Activated CD8-positive, alpha-beta T cell treated with anti-CD3 and anti-CD28 coated beads for 36 hours (primary cell): ENCODE data around the gene INTS11. TPM values are rescaled to one million over a fixed set of nuclear protein-coding genes. Genes with fewer than 3 reads are reported as not detected.

ENCODE experiments used
- ATAC-seq: fragments of 200-7000 bp; cut with Tn5 transposase; one replicate; pipeline ENCODE4 v1.10.0; 2021; ENCODE audit warnings: mild to moderate bottlenecking, moderate library complexity
- CTCF ChIA-PET: fragments of 350-600 bp; sonication (Branson Sonifier 250); formaldehyde crosslinking; loops from one replicate; lab custom pipeline; 2021; ENCODE audit warnings: antibody characterized with exemption; lab: Charles Lee
- POLR2A ChIA-PET: fragments of 350-600 bp; sonication (Branson Sonifier 250); formaldehyde crosslinking; loops from one replicate; lab custom pipeline; 2021; ENCODE audit warnings: antibody characterized with exemption; lab: Charles Lee
- DNase-seq: peaks from one replicate; pipeline ENCODE4 v3.0.0-alpha.2; 2020
- H3K27ac Mint-ChIP-seq: one replicate; pipeline ENCODE4 v1.8.0; 2021; ENCODE audit warnings: mild to moderate bottlenecking, mixed read lengths
- H3K27me3 Mint-ChIP-seq: one replicate; pipeline ENCODE4 v1.8.0; 2021; ENCODE audit warnings: mixed read lengths
- H3K36me3 Mint-ChIP-seq: one replicate; pipeline ENCODE4 v1.8.0; 2021; ENCODE audit warnings: low read depth, mixed read lengths
- H3K4me1 Mint-ChIP-seq: one replicate; pipeline ENCODE4 v1.8.0; 2021; ENCODE audit warnings: low read depth, mixed read lengths
- H3K4me3 Mint-ChIP-seq: one replicate; pipeline ENCODE4 v1.8.0; 2021; ENCODE audit warnings: mild to moderate bottlenecking, moderate library complexity, mixed read lengths
- H3K9me3 Mint-ChIP-seq: one replicate; pipeline ENCODE4 v1.8.0; 2021; ENCODE audit warnings: mixed read lengths
- intact Hi-C: fragments of 100-400 bp; cut with micrococcal nuclease; formaldehyde crosslinking; loops from one replicate; pipeline ENCODE4 v1.10.0; 2022
- total RNA-seq, 2 experiments: library from RNA; stranded (reverse); gene quantifications; one replicate each; pipeline ENCODE4 v1.2.3, GENCODE V29; 2021
- TF ChIP-seq, protein P1 (sequence below): fragments of 200-600 bp; IDR thresholded peaks from one replicate; pipeline ENCODE4 v1.8.0; 2022; ENCODE audit warnings: antibody characterized with exemption, mild to moderate bottlenecking

Gene INTS11
- total RNA-seq, 2 experiments from 2014 or later: 110 to 122 TPM

DNA sequence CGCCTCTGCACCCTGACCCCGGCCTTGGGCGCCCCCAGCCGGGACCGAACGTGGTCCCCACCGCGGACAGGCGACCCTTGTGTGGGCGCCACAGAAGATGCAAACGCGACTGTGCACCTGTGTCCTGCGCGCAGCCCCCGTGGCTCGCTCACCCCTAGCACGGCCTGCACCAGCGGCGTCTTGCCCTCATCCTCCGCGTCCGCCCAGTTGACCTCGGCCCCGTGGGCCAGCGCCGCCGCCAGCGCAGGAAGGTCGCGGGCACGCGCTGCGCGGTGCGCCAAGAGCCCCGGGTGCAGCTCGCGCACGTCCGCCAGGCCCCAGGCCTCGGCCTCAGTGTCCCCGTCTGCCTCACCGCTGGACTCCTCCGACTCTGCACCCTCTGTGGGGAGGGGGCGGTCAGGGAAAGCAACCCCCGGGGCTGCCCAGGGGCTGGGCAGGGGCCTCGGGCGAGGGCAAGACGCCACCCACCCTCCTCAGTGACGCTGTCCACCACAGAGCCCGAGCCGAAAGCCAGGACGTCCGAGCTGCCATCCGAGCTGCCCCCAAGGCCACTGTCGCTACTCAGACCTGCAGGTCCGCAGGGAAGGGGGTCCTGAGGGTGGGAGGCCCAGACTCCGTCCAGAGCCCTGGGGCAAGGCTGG is 30.1 kb downstream of the INTS11 start:
- no peaks in the 10 kb centered on the region for H3K9me3 Mint-ChIP-seq
- TF ChIP-seq, protein P1, sequence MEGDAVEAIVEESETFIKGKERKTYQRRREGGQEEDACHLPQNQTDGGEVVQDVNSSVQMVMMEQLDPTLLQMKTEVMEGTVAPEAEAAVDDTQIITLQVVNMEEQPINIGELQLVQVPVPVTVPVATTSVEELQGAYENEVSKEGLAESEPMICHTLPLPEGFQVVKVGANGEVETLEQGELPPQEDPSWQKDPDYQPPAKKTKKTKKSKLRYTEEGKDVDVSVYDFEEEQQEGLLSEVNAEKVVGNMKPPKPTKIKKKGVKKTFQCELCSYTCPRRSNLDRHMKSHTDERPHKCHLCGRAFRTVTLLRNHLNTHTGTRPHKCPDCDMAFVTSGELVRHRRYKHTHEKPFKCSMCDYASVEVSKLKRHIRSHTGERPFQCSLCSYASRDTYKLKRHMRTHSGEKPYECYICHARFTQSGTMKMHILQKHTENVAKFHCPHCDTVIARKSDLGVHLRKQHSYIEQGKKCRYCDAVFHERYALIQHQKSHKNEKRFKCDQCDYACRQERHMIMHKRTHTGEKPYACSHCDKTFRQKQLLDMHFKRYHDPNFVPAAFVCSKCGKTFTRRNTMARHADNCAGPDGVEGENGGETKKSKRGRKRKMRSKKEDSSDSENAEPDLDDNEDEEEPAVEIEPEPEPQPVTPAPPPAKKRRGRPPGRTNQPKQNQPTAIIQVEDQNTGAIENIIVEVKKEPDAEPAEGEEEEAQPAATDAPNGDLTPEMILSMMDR: no peak
- H3K36me3 Mint-ChIP-seq: no peaks in the 10 kb centered on the region
- H3K27me3 Mint-ChIP-seq: no peaks in the 10 kb centered on the region
- POLR2A ChIA-PET: interaction anchor here (0.8 kb wide), 1 partner anchor 20 kb away, joined by 3 read pairs; no protein-coding TSS in a partner anchor
- CTCF ChIA-PET: interaction anchor here (1.1 kb wide), 1 partner anchor 10 kb away, joined by 3 read pairs; no protein-coding TSS in a partner anchor
- no peak for DNase-seq
- intact Hi-C loops: no loop called here
- H3K4me3 Mint-ChIP-seq: no peak overlapping the region
- peaks cover 2% of the 10 kb centered on the region for H3K4me1 Mint-ChIP-seq
- no peak overlapping the region for H3K27ac Mint-ChIP-seq
- no peak for ATAC-seq

- TF ChIP-seq, protein P1: no peak
- no peaks in the 10 kb centered on the region for H3K27me3 Mint-ChIP-seq
- no peak for DNase-seq
- ChIA-PET CTCF (no interaction called here), POLR2A (no interaction called here)
- H3K36me3 Mint-ChIP-seq: no peaks in the 10 kb centered on the region
- no peak overlapping the region for H3K4me3 Mint-ChIP-seq
- intact Hi-C loops: no loop called here
- ATAC-seq: no peak
- no peak overlapping the region for H3K27ac Mint-ChIP-seq
- no peaks in the 10 kb centered on the region for H3K9me3 Mint-ChIP-seq
- H3K4me1 Mint-ChIP-seq: peaks cover 2% of the 10 kb centered on the region
These were observed 30.9 kb downstream of the INTS11 start for GRCh38 chr1:1293263-1294249.

DNA sequence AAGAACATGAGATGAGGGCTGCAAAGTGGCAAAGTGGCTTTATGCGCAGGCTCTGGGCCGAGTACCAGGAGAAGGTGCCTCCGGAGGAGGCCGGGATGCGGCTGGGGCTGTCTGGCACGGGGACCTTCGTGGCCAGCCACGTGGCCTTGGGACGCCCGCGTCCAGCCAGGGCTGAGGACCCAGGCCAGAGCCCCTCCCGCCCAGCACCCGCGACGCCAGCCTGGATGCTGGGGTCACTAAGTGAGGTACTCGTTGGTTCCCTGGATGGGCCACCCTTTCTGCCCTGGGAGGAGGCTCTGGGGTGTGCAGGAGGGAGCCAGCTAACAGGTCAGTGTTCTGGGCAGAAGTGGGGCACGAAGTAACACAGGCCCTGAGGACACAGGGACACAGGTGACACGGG is 31.6 kb downstream of the INTS11 start:
- DNase-seq: no peak
- ChIA-PET POLR2A (interaction anchor here (1.2 kb wide), 1 partner anchor 19 kb away, joined by 3 read pairs; the partner anchor contains the start of gene UBE2J2), CTCF (interaction anchor here (1.4 to 3.2 kb wide), 4 partner anchors 12 to 261 kb away, joined by 5 to 37 read pairs (median 20); no protein-coding TSS in a partner anchor)
- intact Hi-C loops: no loop called here
- Mint-ChIP-seq H3K36me3 (no peaks in the 10 kb centered on the region), H3K27ac (no peak overlapping the region), H3K4me3 (no peak overlapping the region), H3K9me3 (no peaks in the 10 kb centered on the region), H3K27me3 (no peaks in the 10 kb centered on the region), H3K4me1 (peaks cover 2% of the 10 kb centered on the region)
- ATAC-seq: no peak
- TF ChIP-seq, protein P1: no peak

DNA sequence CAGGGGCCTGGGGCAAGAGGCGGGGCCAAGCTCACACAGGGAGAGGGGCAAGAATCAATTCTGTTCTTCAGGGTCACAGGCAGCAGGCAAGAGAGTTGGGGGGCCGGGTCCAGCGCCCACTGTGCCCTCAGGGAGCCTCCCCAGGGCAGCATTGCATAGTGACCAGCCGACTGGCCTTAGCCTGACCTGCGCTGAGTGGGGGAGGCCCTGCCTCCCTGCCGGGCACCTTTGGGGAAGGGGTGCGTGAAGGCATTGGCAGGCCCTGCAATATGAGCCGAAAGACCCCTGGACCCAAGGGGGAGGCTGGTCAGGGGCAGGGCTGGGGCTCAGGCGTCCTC is 32.0 kb downstream of the INTS11 start:
- TF ChIP-seq, protein P1: no peak
- H3K36me3 Mint-ChIP-seq: no peaks in the 10 kb centered on the region
- H3K27ac Mint-ChIP-seq: no peak overlapping the region
- H3K9me3 Mint-ChIP-seq: no peaks in the 10 kb centered on the region
- H3K27me3 Mint-ChIP-seq: no peaks in the 10 kb centered on the region
- peaks cover 2% of the 10 kb centered on the region for H3K4me1 Mint-ChIP-seq
- DNase-seq (no peak), ATAC-seq (no peak)
- POLR2A ChIA-PET: interaction anchor here (1.2 kb wide), 1 partner anchor 19 kb away, joined by 3 read pairs; the partner anchor contains the start of gene UBE2J2
- no peak overlapping the region for H3K4me3 Mint-ChIP-seq
- intact Hi-C loops: no loop called here
- CTCF ChIA-PET: interaction anchor here (0.7 to 3.2 kb wide), 12 partner anchors 8 to 308 kb away, joined by 3 to 37 read pairs (median 4); no protein-coding TSS in a partner anchor
